HepG2 (cell line): ENCODE measurements around the gene PTPRM. TPM values are rescaled to one million over a fixed set of nuclear protein-coding genes. Genes with fewer than 3 reads are reported as not detected.

ENCODE experiments used
- DZIP1 ChIP-seq: sonication (generic); formaldehyde crosslinking; IDR thresholded peaks from 2 replicates; pipeline ENCODE4 v1.5.0; 2020; ENCODE audit warnings: mild to moderate bottlenecking, missing genetic modification reagents
- EEA1 ChIP-seq: sonication (generic); formaldehyde crosslinking; IDR thresholded peaks from 2 replicates; pipeline ENCODE4 v1.5.1; 2020; ENCODE audit warnings: mild to moderate bottlenecking, missing genetic modification reagents, borderline replicate concordance
- FOXA3 ChIP-seq: IDR thresholded peaks from 2 replicates; pipeline ENCODE4 v1.6.1; 2016; ENCODE audit warnings: missing genetic modification reagents, missing compliant biosample characterization
- HNRNPLL ChIP-seq: fragments of 200-400 bp; formaldehyde crosslinking; IDR thresholded peaks from 2 replicates; pipeline ENCODE4 v1.6.1; 2017; ENCODE audit warnings: mild to moderate bottlenecking, low read depth, low read length; ENCODE audit not compliant: poor library complexity, severe bottlenecking
- NFE2 ChIP-seq: sonication (generic); formaldehyde crosslinking; IDR thresholded peaks from 2 replicates; pipeline ENCODE4 v1.4.0; 2020; ENCODE audit warnings: missing genetic modification reagents
- NFIC ChIP-seq: IDR thresholded peaks from 2 replicates; pipeline ENCODE4 v1.6.1; 2012; ENCODE audit warnings: mild to moderate bottlenecking, low read length, inconsistent platforms
- PRMT3 ChIP-seq: sonication (generic); formaldehyde crosslinking; IDR thresholded peaks from 2 replicates; pipeline ENCODE4 v1.8.1; 2022; ENCODE audit warnings: low read depth, mild to moderate bottlenecking, moderate library complexity, missing genetic modification reagents, borderline replicate concordance
- PTBP1 ChIP-seq: fragments of 200-400 bp; formaldehyde crosslinking; IDR thresholded peaks from 2 replicates; pipeline ENCODE4 v1.6.1; 2018; ENCODE audit warnings: low read length, low read depth; ENCODE audit not compliant: poor library complexity, severe bottlenecking
- RNF2 ChIP-seq: fragments of 450-650 bp; conservative IDR thresholded peaks from 2 replicates; pipeline ENCODE4 v1.6.1; 2016; ENCODE audit warnings: low read depth
- SNRNP70 ChIP-seq: fragments of 200-400 bp; formaldehyde crosslinking; IDR thresholded peaks from 2 replicates; pipeline ENCODE4 v1.6.1; 2017; ENCODE audit warnings: mild to moderate bottlenecking, low read depth, low read length, moderate library complexity
- TP53 ChIP-seq: sonication (generic); formaldehyde crosslinking; conservative IDR thresholded peaks from 2 replicates; pipeline ENCODE4 v1.4.0; 2020; ENCODE audit warnings: missing genetic modification reagents
- U2AF1 ChIP-seq: fragments of 200-400 bp; formaldehyde crosslinking; optimal IDR thresholded peaks from 2 replicates; pipeline ENCODE3; 2017; ENCODE audit warnings: mild to moderate bottlenecking, low read depth, low read length
- XBP1 ChIP-seq: sonication (generic); formaldehyde crosslinking; IDR thresholded peaks from 2 replicates; pipeline ENCODE4 v1.5.0; 2020; ENCODE audit warnings: missing genetic modification reagents
- ZNF260 ChIP-seq: sonication (generic); formaldehyde crosslinking; IDR thresholded peaks from 2 replicates; pipeline ENCODE4 v1.4.0; 2020; ENCODE audit warnings: missing genetic modification reagents, low read depth, mild to moderate bottlenecking, borderline replicate concordance
- ZNF335 ChIP-seq: sonication (generic); formaldehyde crosslinking; IDR thresholded peaks from 2 replicates; pipeline ENCODE4 v1.4.0; 2020; ENCODE audit warnings: missing genetic modification reagents
- ZNF337 ChIP-seq: sonication (generic); formaldehyde crosslinking; IDR thresholded peaks from 2 replicates; pipeline ENCODE4 v1.5.1; 2020; ENCODE audit warnings: missing genetic modification reagents, low read depth, mild to moderate bottlenecking, borderline replicate concordance
- ZNF343 ChIP-seq: sonication (generic); formaldehyde crosslinking; IDR thresholded peaks from 2 replicates; pipeline ENCODE4 v1.4.0; 2020; ENCODE audit warnings: mild to moderate bottlenecking, missing genetic modification reagents
- ZNF556 ChIP-seq: sonication (generic); formaldehyde crosslinking; IDR thresholded peaks from 2 replicates; pipeline ENCODE4 v1.4.0; 2020; ENCODE audit warnings: mild to moderate bottlenecking, missing genetic modification reagents, borderline replicate concordance
- polyA plus RNA-seq, 8 experiments: library from polyadenylated mRNA; depleted of rRNA in 3 of 8; stranded (reverse) in 7 of 8; unstranded in 1 of 8; fragments of >200 nt; fragmentation: Illumina TruSeq in 4 of 8; extraction: Trizol in 4 of 8; gene quantifications; 2 replicates each; pipeline versions ENCODE4 v1.2.1 to v1.2.3, GENCODE V29; 2011 to 2016; ENCODE audit warnings: low read depth in 4 of 8, missing spikeins in 1 of 8, mixed read lengths in 1 of 8; ENCODE audit not compliant: insufficient read depth in 1 of 8
- total RNA-seq, 5 experiments: library from RNA; depleted of rRNA; stranded (reverse); fragments of >200 nt; fragmentation: Illumina TruSeq; extraction: Trizol; gene quantifications; 2 replicates each; pipeline ENCODE4 v1.2.3, GENCODE V29; 2016; ENCODE audit warnings: low read depth in 1 of 5
- TF ChIP-seq, protein P1 (sequence below): sonication (generic); formaldehyde crosslinking; IDR thresholded peaks from 2 replicates; pipeline ENCODE4 v1.5.0; 2020; ENCODE audit warnings: missing genetic modification reagents
- TF ChIP-seq, protein P2 (sequence below): sonication (generic); formaldehyde crosslinking; conservative IDR thresholded peaks from 2 replicates; pipeline ENCODE4 v1.4.0; 2020; ENCODE audit warnings: missing genetic modification reagents
- TF ChIP-seq, protein P3 (sequence below): IDR thresholded peaks from 2 replicates; pipeline ENCODE4 v1.6.1; 2016; ENCODE audit warnings: low read depth

PTPRM gene
- total and polyA plus RNA-seq, 2 of the 13 experiments (the other 11 are each of a cell fraction or from before 2014, with no cell fraction given) = 12.6 to 108 TPM

DNA sequence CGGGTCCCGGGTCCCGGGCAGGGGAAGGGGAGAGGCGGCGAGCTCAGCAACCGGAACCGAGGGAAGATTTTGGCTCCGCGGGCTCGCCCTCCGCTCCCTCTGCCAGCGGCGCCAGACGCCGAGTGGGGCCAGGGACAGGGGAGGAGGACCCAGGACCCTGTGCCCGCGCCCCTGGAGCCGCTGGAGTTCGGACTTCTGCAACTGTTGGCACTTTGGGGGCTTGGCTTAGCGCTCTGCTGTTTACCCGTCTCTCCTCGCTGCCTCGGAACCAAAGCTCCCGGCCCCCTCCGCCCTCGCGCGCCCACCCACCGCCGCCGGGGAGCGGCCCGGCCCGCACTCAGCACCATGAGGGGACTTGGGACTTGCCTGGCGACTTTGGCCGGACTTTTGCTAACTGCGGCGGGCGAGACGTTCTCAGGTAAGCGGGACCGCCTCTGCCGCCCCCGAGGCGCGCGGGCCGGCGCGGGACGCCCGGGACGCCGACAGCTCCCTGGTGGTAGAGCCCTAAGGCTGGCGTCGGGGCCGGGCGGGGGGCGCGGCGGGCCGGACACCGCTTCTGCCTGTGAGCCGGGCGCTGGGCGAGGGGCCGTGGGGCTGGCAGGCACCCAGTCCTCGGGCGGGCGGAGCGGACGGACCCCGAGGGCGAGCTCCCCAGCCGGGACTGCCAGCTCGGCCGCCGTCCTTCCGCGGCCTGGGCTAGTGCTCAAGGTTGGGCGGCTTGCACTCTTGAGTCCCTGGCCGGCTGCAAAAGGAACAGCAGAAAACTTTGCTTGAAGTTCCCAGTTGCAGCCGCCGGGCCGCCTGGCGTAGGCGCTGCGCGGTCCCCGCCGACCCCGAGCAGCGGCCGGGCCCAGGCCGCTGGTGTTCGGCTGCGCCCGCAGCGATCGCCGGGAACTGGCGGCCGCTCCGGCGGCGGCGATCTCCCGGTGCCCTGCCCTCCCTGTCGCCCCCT is 634 bp downstream of the PTPRM start (continued):
- TF ChIP-seq RNF2 = no peak
- no peak for TF ChIP-seq SNRNP70
- no peak for TF ChIP-seq FOXA3 (CRISPR knock-in tag)
- TF ChIP-seq ZNF335 (CRISPR knock-in tag) = no peak
- TF ChIP-seq NFIC = no peak
- no peak for TF ChIP-seq EEA1 (CRISPR knock-in tag)
- TF ChIP-seq DZIP1 (CRISPR knock-in tag) = no peak
- no peak for TF ChIP-seq PRMT3 (CRISPR knock-in tag)
- TF ChIP-seq, protein P1, sequence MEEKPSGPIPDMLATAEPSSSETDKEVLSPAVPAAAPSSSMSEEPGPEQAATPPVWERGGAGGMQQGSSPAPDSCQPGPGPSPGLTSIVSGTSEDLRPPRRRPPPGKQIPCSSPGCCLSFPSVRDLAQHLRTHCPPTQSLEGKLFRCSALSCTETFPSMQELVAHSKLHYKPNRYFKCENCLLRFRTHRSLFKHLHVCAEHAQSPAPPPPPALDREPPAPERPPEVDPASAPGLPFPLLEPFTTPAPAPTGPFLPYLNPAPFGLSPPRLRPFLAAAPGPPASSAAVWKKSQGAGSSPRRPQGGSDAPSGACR (CRISPR knock-in tag) = no peak
- TF ChIP-seq ZNF556 (CRISPR knock-in tag) = no peak
- peak; percentile 63 for TF ChIP-seq HNRNPLL
- no peak for TF ChIP-seq ZNF343 (CRISPR knock-in tag)
- no peak for TF ChIP-seq U2AF1
- no peak for TF ChIP-seq ZNF337
- no peak for TF ChIP-seq TP53 (CRISPR knock-in tag)
- no peak for TF ChIP-seq XBP1
- TF ChIP-seq, protein P2, sequence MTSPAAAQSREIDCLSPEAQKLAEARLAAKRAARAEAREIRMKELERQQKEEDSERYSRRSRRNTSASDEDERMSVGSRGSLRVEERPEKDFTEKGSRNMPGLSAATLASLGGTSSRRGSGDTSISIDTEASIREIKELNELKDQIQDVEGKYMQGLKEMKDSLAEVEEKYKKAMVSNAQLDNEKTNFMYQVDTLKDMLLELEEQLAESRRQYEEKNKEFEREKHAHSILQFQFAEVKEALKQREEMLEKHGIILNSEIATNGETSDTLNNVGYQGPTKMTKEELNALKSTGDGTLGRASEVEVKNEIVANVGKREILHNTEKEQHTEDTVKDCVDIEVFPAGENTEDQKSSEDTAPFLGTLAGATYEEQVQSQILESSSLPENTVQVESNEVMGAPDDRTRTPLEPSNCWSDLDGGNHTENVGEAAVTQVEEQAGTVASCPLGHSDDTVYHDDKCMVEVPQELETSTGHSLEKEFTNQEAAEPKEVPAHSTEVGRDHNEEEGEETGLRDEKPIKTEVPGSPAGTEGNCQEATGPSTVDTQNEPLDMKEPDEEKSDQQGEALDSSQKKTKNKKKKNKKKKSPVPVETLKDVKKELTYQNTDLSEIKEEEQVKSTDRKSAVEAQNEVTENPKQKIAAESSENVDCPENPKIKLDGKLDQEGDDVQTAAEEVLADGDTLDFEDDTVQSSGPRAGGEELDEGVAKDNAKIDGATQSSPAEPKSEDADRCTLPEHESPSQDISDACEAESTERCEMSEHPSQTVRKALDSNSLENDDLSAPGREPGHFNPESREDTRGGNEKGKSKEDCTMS (CRISPR knock-in tag) = no peak
- no peak for TF ChIP-seq ZNF260 (CRISPR knock-in tag)
- TF ChIP-seq PTBP1 = no peak
- no peak for TF ChIP-seq NFE2 (CRISPR knock-in tag)
- TF ChIP-seq, protein P3, sequence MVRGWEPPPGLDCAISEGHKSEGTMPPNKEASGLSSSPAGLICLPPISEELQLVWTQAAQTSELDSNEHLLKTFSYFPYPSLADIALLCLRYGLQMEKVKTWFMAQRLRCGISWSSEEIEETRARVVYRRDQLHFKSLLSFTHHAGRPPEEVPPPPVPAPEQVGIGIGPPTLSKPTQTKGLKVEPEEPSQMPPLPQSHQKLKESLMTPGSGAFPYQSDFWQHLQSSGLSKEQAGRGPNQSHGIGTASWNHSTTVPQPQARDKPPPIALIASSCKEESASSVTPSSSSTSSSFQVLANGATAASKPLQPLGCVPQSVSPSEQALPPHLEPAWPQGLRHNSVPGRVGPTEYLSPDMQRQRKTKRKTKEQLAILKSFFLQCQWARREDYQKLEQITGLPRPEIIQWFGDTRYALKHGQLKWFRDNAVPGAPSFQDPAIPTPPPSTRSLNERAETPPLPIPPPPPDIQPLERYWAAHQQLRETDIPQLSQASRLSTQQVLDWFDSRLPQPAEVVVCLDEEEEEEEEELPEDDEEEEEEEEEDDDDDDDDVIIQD = no peak
